Endometrial microvascular endothelial cells (primary cell): ENCODE data around the gene FBXO34. TPM values are rescaled to one million over a fixed set of nuclear protein-coding genes. Genes with fewer than 3 reads are reported as not detected.

ENCODE experiments used
- in situ Hi-C: cut with HindIII; loops from 2 replicates; pipeline ENCODE4 v1.10.0; 2017; ENCODE audit warnings: low sequenced_read_pairs, low pct_unique_long_range_greater_than_20kb; ENCODE audit errors: inconsistent ontology term
- total RNA-seq: library from RNA; depleted of rRNA; stranded (reverse); fragments of >200 nt; gene quantifications from one replicate; pipeline ENCODE4 v1.2.3, GENCODE V29; 2015; ENCODE audit errors: inconsistent ontology term

Gene FBXO34
- total RNA-seq, 1 donor from 2014 or later = 16.5 TPM

DNA sequence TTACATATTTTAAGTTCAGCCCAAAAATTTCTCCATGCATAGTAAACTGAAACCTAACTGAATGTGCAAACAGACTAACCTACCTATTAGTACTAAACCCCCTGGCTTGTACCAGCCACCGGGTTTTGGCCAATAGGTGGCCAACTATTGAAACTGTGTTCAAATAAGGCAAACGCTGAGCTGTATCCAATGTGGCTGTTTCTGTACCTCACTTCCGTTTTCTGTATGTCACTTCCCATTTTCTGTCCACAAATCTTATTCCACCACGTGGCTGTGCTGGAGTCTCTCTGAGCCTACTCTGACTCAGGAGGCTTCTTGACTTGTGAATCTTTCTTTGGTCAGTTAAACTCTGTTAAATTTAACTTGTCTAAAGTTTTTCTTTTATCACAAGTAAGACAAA lies 6.0 kb upstream of the FBXO34 start:
- in situ Hi-C loops = no loop called here

DNA sequence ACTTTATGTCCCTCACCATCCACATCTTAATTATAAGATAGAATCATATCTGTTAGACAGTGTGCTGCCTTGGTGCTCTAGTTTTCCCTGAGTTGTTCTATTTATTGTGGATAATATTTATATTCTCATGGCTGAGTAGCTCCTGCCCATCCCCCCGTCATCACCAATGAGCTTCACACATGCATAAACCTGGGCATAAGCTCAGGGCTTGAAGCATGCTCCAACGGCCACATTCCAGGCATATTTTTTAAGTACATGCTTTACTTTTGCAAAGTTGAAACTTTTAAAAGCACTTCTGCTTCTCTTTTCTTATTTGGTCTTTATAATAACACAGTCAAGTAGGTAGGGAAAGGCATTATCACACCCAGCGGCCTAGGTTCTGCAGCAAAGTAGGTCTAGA lies 3.4 kb upstream of the FBXO34 start:
- in situ Hi-C loops = no loop called here

DNA sequence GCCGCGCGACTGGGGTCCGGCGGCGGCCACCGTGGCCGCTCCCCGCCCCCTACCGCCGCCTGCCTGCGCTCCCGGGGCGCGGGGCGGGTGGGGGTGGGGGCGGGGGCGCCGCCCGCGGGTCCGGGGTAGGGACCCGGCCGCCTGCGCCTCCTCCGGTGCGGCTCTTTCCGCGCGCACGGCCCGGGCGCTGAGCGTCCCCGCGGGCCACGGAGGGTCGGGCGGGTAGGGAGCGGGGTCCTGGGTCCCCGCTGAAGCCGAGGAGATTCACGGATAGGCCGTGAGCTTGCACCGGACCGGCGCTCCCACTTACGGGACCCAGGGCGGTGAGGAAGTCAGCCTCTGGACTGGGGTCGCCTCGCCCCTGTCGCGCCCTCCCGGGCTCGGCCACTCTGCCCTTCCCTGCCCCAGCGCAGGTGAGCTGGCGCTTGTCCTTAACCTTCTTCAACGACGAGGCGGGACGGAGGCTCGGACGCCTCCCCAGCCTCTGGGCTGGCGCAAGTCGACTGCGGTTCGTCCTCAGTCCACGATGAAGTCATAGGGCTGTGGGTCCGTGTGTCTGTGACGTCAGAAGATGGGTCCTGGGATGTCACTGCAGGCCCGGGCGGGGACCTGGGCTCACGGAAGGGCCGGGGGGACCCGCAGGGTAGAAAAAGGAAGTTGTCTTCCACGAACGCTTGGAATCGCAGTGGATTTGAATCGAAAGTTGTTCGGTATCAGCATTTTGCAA lies 514 bp downstream of the FBXO34 start:
- in situ Hi-C loops = no loop called here

DNA sequence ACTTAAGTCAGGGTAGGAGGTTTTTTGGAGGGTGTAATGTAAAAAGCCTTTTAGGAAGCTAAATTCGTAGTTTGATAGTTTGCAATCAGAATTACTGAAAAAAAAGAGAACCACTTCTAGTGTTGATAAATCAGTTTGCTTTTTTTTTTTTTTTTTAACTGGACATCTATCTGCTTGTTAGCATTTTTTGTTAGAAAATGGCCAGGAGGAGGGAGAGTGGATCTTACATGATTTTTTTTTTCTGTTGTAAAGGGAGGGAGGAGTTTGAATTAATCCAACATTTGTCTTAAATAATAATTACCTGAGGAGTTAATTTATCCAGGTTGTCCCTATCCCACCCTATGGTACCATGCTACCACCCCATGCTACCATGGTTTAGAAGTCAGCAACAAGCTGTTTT lies 1.2 kb downstream of the FBXO34 start:
- in situ Hi-C loops = no loop called here

DNA sequence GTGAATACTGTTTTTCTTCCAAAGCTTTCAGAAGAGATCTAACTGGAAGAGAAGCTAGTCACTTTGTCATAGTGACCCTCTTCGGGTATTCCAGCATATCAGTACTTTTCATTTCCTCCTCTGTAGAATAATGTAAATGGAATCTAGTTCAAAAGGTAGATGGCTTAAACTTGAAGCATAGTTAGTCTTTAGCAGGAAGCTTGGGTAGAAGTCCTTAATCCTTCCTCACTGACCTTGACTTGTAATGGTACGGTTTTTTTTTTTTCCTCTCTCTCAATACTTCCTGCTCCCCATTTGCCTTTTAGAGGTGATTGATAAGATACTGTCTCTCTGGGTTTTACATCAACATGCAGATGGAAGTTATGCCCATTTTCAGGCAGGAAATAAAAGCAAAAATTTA lies 1.7 kb downstream of the FBXO34 start:
- in situ Hi-C loops = no loop called here

DNA sequence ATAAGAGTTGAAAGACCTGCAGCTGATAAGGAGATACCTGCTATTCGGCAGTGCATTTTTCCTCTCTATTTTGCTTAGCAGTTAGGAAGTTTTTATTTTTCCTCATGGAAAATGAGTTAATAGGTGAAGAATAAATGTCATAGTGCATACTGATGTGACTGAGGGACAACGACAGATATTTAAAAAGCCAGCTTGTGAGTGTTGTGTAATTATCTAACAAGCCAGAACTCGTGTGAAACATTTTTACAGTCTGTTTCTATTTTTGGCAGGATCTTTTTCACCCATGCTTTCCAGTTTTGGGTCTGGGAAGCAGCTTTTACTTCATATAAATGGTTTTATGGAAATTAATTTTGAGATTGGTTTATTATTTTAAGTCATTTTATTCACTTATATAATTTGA lies 2.9 kb downstream of the FBXO34 start:
- in situ Hi-C loops = no loop called here

DNA sequence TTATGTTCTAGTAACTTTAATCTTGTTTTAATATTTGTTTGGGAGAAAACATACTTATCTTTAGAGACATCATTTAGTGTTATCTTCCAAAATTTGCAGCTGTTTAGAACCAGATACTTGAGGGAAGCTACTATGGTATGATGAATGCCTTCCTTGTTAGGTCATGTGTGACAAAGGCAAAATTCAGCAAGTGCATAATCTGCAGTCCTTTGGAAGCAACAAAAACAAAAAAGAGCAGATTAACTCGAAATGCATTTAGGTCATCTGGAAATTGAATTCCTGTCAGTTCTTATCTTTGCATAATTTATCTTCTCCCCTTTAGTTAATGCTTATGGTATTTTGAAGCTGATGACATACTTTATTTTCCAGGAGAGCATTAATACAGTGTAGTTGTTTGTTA lies 3.5 kb downstream of the FBXO34 start:
- in situ Hi-C loops = no loop called here

DNA sequence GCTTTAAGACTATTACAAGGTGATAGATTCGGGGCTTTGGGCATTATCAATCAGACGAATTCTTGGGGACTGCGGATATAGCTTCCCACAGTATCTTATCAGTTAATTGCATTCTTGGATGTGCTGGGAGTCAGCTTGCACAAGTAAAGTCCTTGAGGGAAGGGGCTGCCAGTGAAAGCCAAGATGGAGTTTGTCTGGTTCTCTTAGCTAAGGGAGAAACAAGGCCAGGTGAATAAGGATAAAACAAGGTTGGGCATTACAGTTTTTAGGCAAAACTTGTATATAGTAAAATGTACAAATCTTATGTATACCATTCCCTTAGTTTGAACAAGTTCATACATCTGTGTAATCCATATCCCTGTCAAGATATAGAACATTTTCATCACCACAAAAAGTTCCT lies 5.5 kb downstream of the FBXO34 start:
- in situ Hi-C loops = no loop called here

DNA sequence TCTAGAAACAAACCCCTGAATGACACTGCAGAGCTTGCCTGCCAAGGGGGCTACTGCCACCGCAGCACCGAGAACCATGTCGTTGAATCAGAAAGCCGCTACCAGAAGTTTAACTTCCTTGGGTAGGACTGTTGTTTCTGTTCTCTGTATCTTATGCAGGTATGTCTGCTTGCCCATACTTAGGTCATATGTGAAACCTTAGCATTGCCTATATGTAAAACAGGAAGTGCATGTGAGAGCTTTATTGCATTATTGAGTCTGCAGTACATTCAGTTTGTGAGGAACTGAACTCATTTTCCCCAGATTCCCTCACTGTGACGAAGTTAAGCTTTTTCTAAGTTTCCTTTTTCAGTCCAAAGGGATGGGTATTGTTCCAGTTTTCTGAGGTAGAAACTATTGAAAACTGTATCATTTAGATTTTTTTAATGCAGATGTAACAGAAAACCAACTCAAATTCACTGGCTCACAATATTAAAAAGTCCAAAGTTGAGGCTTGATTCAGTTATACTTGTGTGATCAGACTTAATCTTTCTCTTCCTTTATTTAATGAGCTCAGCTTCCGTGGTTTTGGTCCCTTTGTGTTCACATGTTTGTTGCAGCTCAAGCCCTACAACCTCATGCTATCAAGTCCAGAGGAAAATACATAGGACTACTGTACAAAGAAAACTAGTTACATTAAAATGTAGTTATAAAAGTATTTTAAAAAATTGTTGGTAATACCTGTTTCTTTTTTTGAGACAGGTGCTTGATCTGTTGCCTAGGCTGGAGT lies 6.9 kb downstream of the FBXO34 start:
- in situ Hi-C loops = no loop called here

DNA sequence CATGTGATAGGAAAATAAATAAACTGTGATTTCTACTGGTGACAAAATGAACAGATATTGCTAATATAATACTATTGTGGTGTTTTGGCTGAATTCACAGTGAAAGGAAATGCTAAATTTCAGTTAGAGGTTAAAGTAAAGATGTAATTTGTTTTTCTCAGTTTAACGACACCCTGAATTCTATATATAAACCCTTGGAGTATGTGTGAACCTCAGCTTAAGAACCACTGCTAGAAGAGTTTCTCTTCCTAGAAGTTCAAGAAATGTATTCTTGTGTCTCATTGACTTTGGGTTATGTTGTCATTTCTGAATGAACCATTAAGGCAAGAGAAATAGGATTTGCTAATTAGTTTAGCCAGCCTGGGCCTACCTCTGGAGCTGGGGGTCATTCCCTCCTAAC lies 8.2 kb downstream of the FBXO34 start:
- in situ Hi-C loops = no loop called here

DNA sequence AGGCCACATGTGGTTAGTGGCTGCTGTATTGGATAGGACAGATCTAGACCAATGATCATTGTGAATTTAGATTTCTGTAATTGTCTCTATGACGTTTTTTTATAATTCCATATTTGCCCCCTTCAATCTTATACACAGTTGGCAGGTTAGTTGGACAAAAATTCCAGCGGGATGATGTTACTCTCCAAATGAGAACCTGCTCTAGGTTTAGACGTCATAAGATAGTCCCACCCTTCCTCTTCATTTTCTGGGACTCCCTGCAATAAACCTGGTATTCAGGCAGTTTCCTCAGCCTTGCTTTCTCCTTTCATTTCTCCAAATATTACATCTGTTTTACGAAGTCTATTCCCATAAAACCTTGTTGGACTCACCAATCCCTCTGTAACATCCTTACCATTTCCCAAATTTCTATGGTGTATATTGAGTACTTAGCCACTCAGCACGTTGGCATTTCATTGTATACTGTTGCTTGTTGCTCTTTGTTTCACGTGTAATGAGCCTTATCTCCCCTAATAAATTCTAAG lies 10.2 kb downstream of the FBXO34 start:
- in situ Hi-C loops = no loop called here

DNA sequence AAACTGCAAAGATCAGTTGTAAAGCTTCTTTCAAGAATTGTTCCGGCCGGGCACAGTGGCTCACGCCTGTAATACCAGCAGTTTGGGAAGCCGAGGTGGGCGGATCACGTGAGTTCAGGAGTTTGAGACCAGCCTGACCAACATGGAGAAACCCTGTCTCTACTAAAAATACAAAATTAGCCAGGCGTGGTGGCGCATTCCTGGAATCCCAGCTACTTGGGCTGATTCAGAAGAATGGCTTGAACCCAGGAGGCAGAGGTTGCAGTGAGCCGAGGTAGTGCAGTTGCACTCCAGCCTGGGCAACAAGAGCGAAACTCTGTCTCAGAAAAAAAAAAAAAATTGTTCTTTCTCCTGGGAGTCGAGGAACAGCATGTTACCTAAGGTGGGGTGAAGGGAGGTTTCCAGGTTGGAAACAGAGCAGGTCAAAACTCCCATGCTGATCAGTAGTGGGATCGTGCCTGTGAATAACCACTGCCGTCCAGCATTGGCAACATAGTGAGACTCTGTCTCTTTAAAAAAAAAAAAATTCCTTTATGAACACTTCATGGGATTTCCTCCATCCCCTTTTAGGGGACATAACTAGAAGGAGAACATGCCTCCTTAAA lies 13.9 kb downstream of the FBXO34 start:
- in situ Hi-C loops = no loop called here

DNA sequence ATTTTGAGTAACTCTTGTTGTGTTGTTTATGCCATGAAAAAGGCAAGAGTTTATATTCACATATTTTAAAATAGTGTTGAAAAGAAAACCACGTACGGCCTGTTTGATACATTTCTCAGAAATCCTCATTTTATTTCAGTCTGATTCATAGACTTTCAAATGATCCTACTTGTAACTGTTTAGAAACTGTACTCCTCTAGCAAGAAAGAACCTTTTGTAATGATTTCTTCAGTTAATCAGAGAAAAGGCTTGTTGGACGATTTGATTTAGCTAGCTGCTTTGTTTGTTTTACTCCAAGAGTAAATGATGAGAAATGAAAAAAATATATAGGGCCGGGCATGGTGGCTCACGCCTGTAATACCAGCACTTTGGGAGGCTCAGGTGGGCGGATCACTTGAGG lies 17.2 kb downstream of the FBXO34 start:
- in situ Hi-C loops = no loop called here

DNA sequence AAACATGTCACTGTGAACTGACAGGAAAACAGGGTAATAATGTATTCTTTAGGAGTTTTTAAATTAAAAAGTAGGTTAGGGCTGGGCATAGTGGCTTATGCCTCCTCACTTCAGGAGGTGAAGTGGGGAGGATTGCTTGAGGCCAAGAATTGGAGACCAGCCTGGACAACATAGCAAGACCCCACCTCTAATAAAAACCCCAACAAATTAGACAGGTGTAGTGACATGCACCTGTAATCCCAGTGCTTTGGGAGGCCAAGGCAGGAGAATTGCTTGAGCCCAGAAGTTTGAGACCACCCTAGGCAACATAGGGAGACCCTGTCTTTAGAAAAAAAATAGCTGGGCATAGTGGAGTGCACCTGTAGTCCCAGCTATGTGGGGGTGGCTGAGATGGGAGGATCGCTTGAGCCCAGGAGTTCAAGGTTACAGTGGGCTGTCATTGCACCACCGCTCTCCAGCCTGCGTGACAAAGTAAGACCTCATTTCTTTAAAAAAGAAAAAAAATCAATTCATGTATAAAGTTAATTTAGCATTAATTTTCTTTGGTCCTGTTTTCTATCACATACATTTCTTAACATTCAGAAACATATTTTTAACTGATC lies 20.4 kb downstream of the FBXO34 start:
- in situ Hi-C loops = no loop called here

DNA sequence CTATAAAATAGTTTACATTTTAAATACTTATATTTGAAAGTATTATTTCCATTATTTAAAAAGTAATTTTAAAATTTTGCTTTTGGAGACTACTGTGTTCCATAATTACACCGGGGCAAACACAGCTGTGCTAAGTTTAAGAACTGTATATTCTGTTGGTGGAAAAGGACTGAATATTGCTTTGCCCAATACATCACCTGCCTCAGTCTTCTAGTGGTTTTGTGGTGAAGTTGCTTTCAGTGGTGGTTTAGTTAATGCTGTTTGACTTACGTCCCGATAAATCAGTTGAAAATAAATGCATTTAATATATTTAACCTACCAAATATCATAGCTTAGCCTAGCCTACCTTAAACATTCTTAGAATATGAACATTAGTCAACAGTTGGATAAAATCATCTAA lies 23.4 kb downstream of the FBXO34 start:
- in situ Hi-C loops = no loop called here

DNA sequence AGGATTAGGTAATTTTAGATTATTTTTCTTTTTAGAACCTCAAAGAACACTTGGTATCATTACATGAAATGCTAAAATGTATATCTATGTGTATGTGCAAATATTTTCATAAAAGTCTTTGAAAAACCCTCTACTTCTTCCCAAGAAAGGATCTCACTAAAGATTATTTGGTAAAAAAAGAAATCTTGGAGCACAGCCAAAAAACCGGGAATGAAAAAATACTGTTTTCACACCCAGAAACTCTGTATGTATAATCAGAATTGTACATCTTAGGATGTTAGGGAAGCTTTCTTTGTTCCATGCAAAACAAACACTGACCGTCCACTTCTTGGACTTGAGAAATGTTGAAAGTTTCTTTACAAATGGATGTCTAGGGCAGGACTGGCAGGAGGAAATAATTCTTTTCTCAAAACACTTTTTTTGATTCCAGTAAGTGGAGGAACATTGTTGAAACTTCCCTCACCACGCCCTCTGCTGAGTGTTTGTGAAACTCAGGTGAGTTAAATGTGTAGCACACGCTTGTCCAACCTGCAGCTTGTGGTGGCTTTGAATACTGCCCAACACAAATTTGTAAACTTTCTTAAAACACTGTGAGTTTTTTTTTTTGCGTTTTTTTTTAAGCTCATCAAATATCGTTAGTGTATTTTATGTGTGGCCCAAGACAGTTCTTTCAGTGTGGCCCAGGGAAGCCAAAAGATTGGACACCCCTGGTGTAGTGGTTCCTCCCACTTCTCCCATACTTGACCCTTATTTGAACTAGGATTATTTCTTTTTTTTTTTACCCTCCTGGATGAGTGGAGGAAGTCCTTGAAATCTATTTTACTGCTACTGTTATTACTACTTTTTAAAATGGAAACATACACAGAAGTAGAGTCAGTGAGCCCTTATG lies 26.6 kb downstream of the FBXO34 start:
- in situ Hi-C loops = no loop called here

DNA sequence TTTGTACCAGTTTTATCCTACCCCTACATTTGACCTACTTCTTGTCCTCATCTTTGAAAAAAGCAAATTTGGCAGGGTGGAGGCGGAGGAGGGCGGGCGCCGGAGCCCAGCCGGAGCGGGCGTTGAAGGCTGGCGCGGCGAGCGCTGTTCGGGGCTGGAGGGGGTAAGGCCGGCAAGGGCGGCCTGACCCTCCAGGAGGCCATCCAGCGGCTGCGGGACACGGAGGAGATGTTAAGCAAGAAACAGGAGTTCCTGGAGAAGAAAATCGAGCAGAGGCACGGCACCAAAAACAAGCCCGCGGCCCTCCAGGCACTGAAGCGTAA lies 27.2 kb downstream of the FBXO34 start:
- in situ Hi-C loops = no loop called here

DNA sequence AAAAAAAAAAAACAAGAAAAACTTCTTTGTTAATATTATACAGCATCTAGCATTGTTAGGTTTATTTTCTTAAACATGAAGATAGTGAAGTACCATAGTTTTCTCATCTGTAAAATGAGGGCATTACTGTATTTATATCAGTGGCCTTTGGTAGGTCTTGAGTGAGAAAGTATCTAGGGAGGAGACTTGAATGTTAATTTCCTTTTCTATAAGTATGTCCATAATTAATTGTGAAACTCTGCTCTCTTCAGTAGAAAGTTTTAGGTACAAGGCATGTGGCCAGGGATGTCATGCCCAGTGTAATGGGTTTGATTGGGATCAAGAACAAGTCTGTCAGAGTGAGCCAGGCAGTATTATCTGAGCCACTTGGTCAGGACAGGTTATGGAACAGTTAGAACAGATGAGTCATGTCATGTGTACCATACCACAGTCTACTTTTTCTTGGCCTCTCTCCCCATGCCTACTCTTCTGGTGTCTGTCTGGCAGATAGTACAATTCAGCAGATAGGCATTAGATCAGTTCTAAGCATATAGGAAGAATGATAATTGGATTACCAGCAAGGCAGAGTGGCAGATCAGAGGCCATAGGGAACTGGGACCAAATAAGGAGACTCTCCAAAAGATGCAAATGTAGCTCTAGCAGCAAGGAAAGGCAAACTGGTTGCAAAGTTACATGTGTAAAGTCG lies 30.4 kb downstream of the FBXO34 start:
- in situ Hi-C loops = no loop called here
